H1 (cell line): Measurements from ENCODE around the gene COX7A2. TPM values are rescaled to one million over a fixed set of nuclear protein-coding genes. Genes with fewer than 3 reads are reported as not detected.

Experiments used
- JUND ChIP-seq: IDR thresholded peaks from 2 replicates; pipeline ENCODE4 v1.6.1; 2011; ENCODE audit warnings: mild to moderate bottlenecking, improper control_type of control experiment, low read length
- MAFK ChIP-seq: IDR thresholded peaks from 2 replicates; pipeline ENCODE4 v1.6.1; 2012; ENCODE audit warnings: low read depth, mild to moderate bottlenecking, improper control_type of control experiment, low read length
- POU5F1 ChIP-seq: IDR thresholded peaks from 2 replicates; pipeline ENCODE4 v1.6.1; 2011; ENCODE audit warnings: low read depth, mild to moderate bottlenecking, low read length, moderate library complexity
- RAD21 ChIP-seq, 2 experiments: IDR thresholded peaks in 1 of 2; conservative IDR thresholded peaks in 1 of 2; 2 replicates each; pipeline ENCODE4 v1.6.1; 2011; ENCODE audit warnings: low read depth in 2 of 2, low read length in 2 of 2, improper control_type of control experiment in 1 of 2, inconsistent platforms in 1 of 2, mild to moderate bottlenecking in 1 of 2, moderate library complexity in 1 of 2
- RNF2 ChIP-seq: fragments of 200-900, 300-1000 bp; sonication (generic); IDR thresholded peaks from 2 replicates; pipeline ENCODE4 v1.7.1; 2016; ENCODE audit warnings: borderline replicate concordance, low read depth, mild to moderate bottlenecking, antibody characterized with exemption, low read length; ENCODE audit not compliant: poor library complexity, severe bottlenecking; ENCODE audit errors: missing control alignments
- polyA plus RNA-seq, 7 experiments: library from polyadenylated mRNA; depleted of rRNA in 3 of 7; stranded (reverse) in 5 of 7; unstranded in 2 of 7; fragments of >200 nt in 5 of 7; fragments of 200-250 nt in 2 of 7; gene quantifications; 1 replicate in 5 of 7; 2 replicates in 1 of 7; 4 replicates in 1 of 7; pipeline versions ENCODE4 v1.2.1 to v1.2.3, GENCODE V29; 2011 to 2013; ENCODE audit warnings: missing spikeins in 2 of 7, mixed read lengths in 2 of 7
- total RNA-seq: library from RNA; stranded (reverse); fragmentation: NEBNext Ultra II Directional; extraction: Animal tissue kit (Norgen Biotek cat#: 25700); gene quantifications from 2 replicates; pipeline ENCODE4 v1.2.1, GENCODE V29; 2021
- TF ChIP-seq, protein P1 (sequence below): IDR thresholded peaks from 2 replicates; pipeline ENCODE4 v1.6.1; 2012; ENCODE audit warnings: inconsistent platforms
- TF ChIP-seq, protein P2 (sequence below): fragments of 300-600 bp; sonication (generic); IDR thresholded peaks from 2 replicates; pipeline ENCODE4 v1.7.1; 2012; ENCODE audit warnings: low read length, moderate library complexity, mild to moderate bottlenecking, inconsistent platforms; ENCODE audit not compliant: insufficient replicate concordance

COX7A2 gene
- total and polyA plus RNA-seq, 2 of the 8 experiments (the other 6 are each of a cell fraction or from before 2014, with no cell fraction given): 262 to 468 TPM

DNA sequence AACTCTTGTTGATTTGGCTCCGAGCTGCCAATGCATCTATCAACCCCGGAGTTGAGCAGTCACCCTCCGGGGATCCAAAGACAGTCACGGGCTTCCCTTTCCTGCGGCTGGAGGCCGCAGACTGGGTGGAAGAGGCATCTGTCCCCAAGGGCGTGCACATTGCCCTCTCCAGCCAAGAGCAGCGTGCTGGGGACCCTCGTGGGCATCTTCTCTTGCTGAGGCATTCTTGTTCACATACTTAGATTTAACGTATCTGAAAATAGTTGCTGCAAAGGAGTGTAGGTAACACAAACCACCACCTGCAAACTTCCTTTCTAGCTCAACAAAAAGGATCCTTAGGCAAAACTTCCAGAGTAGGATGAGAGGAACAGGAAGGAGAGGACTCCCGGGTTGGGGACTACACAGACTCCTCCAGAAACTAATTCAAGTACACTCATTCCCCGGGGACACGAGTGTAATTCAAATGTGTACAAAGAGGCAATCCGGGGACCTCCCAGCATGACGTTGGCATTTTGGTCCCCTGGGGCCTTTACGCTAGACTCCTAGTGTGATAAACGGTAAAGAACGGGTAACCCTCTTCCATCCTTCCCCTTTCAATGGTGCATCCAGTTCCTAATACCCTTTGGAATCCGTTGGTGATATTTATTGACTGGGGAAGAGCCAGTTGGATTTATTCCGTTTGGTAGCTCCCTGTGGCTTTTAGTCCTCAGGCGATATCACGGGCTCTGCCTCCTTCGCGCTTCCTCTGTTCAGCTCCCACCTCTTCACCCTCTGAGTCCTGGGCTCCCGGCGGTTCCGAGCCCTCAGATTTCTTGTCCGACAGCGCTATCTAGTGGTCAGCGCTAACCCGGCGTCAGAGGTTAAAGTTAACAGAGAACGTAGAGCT is 35.1 kb downstream of the COX7A2 start (continued):
- TF ChIP-seq RAD21 (IDR thresholded peaks at IDR 0.05 in 1 of 2, conservative IDR thresholded peaks at IDR 0.05 in 1 of 2; ENCODE audit: low read depth in 2 of 2, low read length in 2 of 2) (peak; percentile 97 to 99), MAFK (no peak), JUND (peak; percentile 65; the same call in 1 of the 2 replicates), POU5F1 (no peak), RNF2 (peak; percentile 29)
- TF ChIP-seq, protein P1, sequence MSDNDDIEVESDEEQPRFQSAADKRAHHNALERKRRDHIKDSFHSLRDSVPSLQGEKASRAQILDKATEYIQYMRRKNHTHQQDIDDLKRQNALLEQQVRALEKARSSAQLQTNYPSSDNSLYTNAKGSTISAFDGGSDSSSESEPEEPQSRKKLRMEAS: peak; percentile 55; the same call in 1 of the 2 replicates
- TF ChIP-seq, protein P2, sequence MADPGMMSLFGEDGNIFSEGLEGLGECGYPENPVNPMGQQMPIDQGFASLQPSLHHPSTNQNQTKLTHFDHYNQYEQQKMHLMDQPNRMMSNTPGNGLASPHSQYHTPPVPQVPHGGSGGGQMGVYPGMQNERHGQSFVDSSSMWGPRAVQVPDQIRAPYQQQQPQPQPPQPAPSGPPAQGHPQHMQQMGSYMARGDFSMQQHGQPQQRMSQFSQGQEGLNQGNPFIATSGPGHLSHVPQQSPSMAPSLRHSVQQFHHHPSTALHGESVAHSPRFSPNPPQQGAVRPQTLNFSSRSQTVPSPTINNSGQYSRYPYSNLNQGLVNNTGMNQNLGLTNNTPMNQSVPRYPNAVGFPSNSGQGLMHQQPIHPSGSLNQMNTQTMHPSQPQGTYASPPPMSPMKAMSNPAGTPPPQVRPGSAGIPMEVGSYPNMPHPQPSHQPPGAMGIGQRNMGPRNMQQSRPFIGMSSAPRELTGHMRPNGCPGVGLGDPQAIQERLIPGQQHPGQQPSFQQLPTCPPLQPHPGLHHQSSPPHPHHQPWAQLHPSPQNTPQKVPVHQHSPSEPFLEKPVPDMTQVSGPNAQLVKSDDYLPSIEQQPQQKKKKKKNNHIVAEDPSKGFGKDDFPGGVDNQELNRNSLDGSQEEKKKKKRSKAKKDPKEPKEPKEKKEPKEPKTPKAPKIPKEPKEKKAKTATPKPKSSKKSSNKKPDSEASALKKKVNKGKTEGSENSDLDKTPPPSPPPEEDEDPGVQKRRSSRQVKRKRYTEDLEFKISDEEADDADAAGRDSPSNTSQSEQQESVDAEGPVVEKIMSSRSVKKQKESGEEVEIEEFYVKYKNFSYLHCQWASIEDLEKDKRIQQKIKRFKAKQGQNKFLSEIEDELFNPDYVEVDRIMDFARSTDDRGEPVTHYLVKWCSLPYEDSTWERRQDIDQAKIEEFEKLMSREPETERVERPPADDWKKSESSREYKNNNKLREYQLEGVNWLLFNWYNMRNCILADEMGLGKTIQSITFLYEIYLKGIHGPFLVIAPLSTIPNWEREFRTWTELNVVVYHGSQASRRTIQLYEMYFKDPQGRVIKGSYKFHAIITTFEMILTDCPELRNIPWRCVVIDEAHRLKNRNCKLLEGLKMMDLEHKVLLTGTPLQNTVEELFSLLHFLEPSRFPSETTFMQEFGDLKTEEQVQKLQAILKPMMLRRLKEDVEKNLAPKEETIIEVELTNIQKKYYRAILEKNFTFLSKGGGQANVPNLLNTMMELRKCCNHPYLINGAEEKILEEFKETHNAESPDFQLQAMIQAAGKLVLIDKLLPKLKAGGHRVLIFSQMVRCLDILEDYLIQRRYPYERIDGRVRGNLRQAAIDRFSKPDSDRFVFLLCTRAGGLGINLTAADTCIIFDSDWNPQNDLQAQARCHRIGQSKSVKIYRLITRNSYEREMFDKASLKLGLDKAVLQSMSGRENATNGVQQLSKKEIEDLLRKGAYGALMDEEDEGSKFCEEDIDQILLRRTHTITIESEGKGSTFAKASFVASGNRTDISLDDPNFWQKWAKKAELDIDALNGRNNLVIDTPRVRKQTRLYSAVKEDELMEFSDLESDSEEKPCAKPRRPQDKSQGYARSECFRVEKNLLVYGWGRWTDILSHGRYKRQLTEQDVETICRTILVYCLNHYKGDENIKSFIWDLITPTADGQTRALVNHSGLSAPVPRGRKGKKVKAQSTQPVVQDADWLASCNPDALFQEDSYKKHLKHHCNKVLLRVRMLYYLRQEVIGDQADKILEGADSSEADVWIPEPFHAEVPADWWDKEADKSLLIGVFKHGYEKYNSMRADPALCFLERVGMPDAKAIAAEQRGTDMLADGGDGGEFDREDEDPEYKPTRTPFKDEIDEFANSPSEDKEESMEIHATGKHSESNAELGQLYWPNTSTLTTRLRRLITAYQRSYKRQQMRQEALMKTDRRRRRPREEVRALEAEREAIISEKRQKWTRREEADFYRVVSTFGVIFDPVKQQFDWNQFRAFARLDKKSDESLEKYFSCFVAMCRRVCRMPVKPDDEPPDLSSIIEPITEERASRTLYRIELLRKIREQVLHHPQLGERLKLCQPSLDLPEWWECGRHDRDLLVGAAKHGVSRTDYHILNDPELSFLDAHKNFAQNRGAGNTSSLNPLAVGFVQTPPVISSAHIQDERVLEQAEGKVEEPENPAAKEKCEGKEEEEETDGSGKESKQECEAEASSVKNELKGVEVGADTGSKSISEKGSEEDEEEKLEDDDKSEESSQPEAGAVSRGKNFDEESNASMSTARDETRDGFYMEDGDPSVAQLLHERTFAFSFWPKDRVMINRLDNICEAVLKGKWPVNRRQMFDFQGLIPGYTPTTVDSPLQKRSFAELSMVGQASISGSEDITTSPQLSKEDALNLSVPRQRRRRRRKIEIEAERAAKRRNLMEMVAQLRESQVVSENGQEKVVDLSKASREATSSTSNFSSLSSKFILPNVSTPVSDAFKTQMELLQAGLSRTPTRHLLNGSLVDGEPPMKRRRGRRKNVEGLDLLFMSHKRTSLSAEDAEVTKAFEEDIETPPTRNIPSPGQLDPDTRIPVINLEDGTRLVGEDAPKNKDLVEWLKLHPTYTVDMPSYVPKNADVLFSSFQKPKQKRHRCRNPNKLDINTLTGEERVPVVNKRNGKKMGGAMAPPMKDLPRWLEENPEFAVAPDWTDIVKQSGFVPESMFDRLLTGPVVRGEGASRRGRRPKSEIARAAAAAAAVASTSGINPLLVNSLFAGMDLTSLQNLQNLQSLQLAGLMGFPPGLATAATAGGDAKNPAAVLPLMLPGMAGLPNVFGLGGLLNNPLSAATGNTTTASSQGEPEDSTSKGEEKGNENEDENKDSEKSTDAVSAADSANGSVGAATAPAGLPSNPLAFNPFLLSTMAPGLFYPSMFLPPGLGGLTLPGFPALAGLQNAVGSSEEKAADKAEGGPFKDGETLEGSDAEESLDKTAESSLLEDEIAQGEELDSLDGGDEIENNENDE: no peak
